Measurements from ENCODE around the gene TSPAN14.

DNA sequence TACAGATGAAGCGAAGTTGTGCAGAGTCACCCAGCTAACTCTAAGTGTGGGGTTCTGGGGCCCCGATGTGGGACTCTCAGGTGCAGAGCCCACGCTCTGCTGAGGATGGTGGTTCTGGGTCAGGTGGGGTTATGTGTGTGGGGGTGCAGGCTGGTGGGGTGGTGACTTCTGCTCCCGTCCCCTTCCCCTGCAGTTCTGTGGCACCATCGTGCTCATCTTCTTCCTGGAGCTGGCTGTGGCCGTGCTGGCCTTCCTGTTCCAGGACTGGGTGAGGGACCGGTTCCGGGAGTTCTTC, 54.9 kb downstream of the TSPAN14 start:
- TF ChIP-seq, protein P1, sequence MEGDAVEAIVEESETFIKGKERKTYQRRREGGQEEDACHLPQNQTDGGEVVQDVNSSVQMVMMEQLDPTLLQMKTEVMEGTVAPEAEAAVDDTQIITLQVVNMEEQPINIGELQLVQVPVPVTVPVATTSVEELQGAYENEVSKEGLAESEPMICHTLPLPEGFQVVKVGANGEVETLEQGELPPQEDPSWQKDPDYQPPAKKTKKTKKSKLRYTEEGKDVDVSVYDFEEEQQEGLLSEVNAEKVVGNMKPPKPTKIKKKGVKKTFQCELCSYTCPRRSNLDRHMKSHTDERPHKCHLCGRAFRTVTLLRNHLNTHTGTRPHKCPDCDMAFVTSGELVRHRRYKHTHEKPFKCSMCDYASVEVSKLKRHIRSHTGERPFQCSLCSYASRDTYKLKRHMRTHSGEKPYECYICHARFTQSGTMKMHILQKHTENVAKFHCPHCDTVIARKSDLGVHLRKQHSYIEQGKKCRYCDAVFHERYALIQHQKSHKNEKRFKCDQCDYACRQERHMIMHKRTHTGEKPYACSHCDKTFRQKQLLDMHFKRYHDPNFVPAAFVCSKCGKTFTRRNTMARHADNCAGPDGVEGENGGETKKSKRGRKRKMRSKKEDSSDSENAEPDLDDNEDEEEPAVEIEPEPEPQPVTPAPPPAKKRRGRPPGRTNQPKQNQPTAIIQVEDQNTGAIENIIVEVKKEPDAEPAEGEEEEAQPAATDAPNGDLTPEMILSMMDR (IDR thresholded peaks at IDR 0.05) = no peak
- TF ChIP-seq EP300 (IDR thresholded peaks at IDR 0.05) (no peak), POLR2A (IDR thresholded peaks at IDR 0.05) (no peak)
